GM15510 (cell line): ENCODE data around the gene MTCL1.

Experiments used
- POLR2A ChIP-seq: IDR thresholded peaks from 3 replicates; pipeline ENCODE4 v1.6.1; 2011; ENCODE audit warnings: borderline replicate concordance; ENCODE audit not compliant: insufficient read length; ENCODE audit errors: extremely low read depth

Gene MTCL1

GRCh38 chr18:8822643-8823042 is 117.3 kb downstream of the MTCL1 start:
- TF ChIP-seq POLR2A = no peak

- TF ChIP-seq POLR2A = no peak
Measured at GRCh38 chr18:8823530-8823929, 118.2 kb downstream of the MTCL1 start.

- TF ChIP-seq POLR2A = no peak
Measured at GRCh38 chr18:8824846-8825245, 119.5 kb downstream of the MTCL1 start.

- TF ChIP-seq POLR2A = no peak
Measured at GRCh38 chr18:8825273-8825672, 119.9 kb downstream of the MTCL1 start.

- no peak for TF ChIP-seq POLR2A
Measured at GRCh38 chr18:8825729-8826375, 120.5 kb downstream of the MTCL1 start.

GRCh38 chr18:8826514-8826913 is 121.2 kb downstream of the MTCL1 start:
- no peak for TF ChIP-seq POLR2A

GRCh38 chr18:8826971-8827370 is 121.6 kb downstream of the MTCL1 start:
- no peak for TF ChIP-seq POLR2A

- TF ChIP-seq POLR2A = no peak
Measured at GRCh38 chr18:8828300-8828699, 122.9 kb downstream of the MTCL1 start.

GRCh38 chr18:8828798-8829197 is 123.4 kb downstream of the MTCL1 start:
- no peak for TF ChIP-seq POLR2A

- TF ChIP-seq POLR2A = no peak
Measured at GRCh38 chr18:8830067-8831060, 125.0 kb downstream of the MTCL1 start.

GRCh38 chr18:8831112-8831511 is 125.8 kb downstream of the MTCL1 start:
- no peak for TF ChIP-seq POLR2A

GRCh38 chr18:8831531-8831930 is 126.2 kb downstream of the MTCL1 start:
- no peak for TF ChIP-seq POLR2A

- no peak for TF ChIP-seq POLR2A
Measured at GRCh38 chr18:8833480-8833879, 128.1 kb downstream of the MTCL1 start.

- no peak for TF ChIP-seq POLR2A
Measured at GRCh38 chr18:8834881-8835280, 129.5 kb downstream of the MTCL1 start.

- TF ChIP-seq POLR2A = no peak
Measured at GRCh38 chr18:8835521-8835953, 130.2 kb downstream of the MTCL1 start.

- TF ChIP-seq POLR2A = no peak
Measured at GRCh38 chr18:8839281-8839680, 133.9 kb downstream of the MTCL1 start.

- TF ChIP-seq POLR2A = no peak
Measured at GRCh38 chr18:8841781-8842485, 136.6 kb downstream of the MTCL1 start.
